Kidney epithelial cell (primary cell): ENCODE measurements around the gene BMAL1. TPM values are rescaled to one million over a fixed set of nuclear protein-coding genes. Genes with fewer than 3 reads are reported as not detected.
A peak's percentile ranks its signal among the peaks of the same experiment; 100 is the strongest.

Experiments used
- DNase-seq: peaks from one replicate; pipeline ENCODE4 v3.0.0-alpha.2; 2010; ENCODE audit warnings: low read depth
- H3K27me3 ChIP-seq: 2 replicates; pipeline ENCODE4 v1.6.0; 2011; ENCODE audit warnings: low read length; ENCODE audit not compliant: control insufficient read depth, insufficient read depth
- H3K36me3 ChIP-seq: 2 replicates; pipeline ENCODE4 v1.5.1; 2011; ENCODE audit warnings: low read length; ENCODE audit not compliant: control insufficient read depth, insufficient read depth
- H3K4me3 ChIP-seq: 2 replicates; pipeline ENCODE4 v1.5.1; 2011; ENCODE audit warnings: low read depth, mild to moderate bottlenecking, control low read depth, low read length
- CTCF ChIP-seq: IDR thresholded peaks from 2 replicates; pipeline ENCODE4 v1.5.1; 2011; ENCODE audit warnings: mild to moderate bottlenecking, moderate library complexity, low read length, control low read depth, inconsistent platforms; ENCODE audit not compliant: insufficient read depth, poor library complexity, severe bottlenecking
- total RNA-seq: library from RNA; depleted of rRNA; stranded (reverse); fragments of >200 nt; gene quantifications from 2 replicates; pipeline ENCODE4 v1.2.3, GENCODE V29; 2015

The BMAL1 gene
- total RNA-seq, 1 donor from 2014 or later = 15.0 TPM

- H3K4me3 ChIP-seq = no peak overlapping the region
- DNase-seq = no peak
- TF ChIP-seq CTCF = no peak
- H3K27me3 ChIP-seq = no peaks in the 10 kb centered on the region
- peaks cover 1% of the 10 kb centered on the region for H3K36me3 ChIP-seq
Measured at GRCh38 chr11:13324141-13324540, 46.6 kb downstream of the BMAL1 start.

- no peak for DNase-seq
- Histone ChIP-seq H3K36me3 (peaks cover 1% of the 10 kb centered on the region), H3K4me3 (no peak overlapping the region), H3K27me3 (no peaks in the 10 kb centered on the region)
- peak; percentile 9 for TF ChIP-seq CTCF
Measured at GRCh38 chr11:13324709-13325108, 47.1 kb downstream of the BMAL1 start.

GRCh38 chr11:13327421-13327820 is 49.8 kb downstream of the BMAL1 start:
- no peak for DNase-seq
- no peaks in the 10 kb centered on the region for H3K27me3 ChIP-seq
- no peak overlapping the region for H3K4me3 ChIP-seq
- H3K36me3 ChIP-seq = peaks cover 1% of the 10 kb centered on the region
- no peak for TF ChIP-seq CTCF

GRCh38 chr11:13328286-13328685 is 50.7 kb downstream of the BMAL1 start:
- no peak overlapping the region for H3K4me3 ChIP-seq
- DNase-seq = no peak
- no peaks in the 10 kb centered on the region for H3K27me3 ChIP-seq
- H3K36me3 ChIP-seq = peaks cover 1% of the 10 kb centered on the region
- no peak for TF ChIP-seq CTCF

GRCh38 chr11:13329670-13330356 is 52.2 kb downstream of the BMAL1 start:
- no peak overlapping the region for H3K4me3 ChIP-seq
- no peak for TF ChIP-seq CTCF
- H3K36me3 ChIP-seq = peaks cover 1% of the 10 kb centered on the region
- no peak for DNase-seq
- no peaks in the 10 kb centered on the region for H3K27me3 ChIP-seq

GRCh38 chr11:13332124-13332523 is 54.5 kb downstream of the BMAL1 start:
- no peak for TF ChIP-seq CTCF
- no peak overlapping the region for H3K4me3 ChIP-seq
- H3K36me3 ChIP-seq = peaks cover 1% of the 10 kb centered on the region
- no peak for DNase-seq
- no peaks in the 10 kb centered on the region for H3K27me3 ChIP-seq
